ENCODE data around the gene FAM107B. TPM values are rescaled to one million over a fixed set of nuclear protein-coding genes. Genes with fewer than 3 reads are reported as not detected.

Gene FAM107B
- total and polyA plus RNA-seq, 2 of the 8 experiments (the other 6 are each of a cell fraction or from before 2014, with no cell fraction given), result 7.5 to 28.1 TPM

DNA sequence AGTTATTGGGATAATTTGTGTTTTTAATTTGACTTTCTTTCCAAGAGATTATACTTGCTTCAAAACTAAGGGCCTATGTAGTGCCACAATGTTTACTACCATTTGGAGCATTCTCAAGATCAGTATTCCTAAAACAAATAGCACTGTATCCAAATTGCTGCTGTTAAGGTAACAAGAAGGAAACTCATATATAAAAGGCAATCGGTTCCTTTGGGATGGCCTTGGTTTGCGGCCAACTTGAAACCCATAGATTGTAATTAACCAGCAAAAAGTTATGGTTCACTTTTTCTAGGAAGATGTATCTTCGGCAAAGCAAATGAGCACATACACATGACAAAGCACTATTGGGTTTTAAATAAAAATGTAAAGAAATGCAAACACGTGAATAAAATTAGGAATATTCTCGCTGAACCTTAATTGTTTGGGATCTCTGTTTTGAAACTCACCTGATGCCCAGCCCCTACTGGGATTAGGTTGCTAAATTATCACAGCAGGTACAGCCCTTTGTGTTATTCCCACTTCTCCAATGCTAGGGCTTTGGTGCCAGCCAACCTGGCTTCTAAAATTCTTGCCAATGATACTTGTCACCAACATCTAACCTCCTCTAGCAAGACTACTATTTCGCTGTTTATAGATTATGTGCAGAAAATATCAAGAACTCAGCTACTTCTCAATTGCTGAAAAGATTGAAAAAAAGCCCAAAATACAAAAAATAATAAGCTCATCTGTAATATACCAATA is 47.1 kb upstream of the FAM107B start (continued):
- TF ChIP-seq NANOG (IDR thresholded peaks at IDR 0.05; ENCODE audit: insufficient read depth, low read depth, low read length, poor library complexity, severe bottlenecking) (no peak), SAP30 (IDR thresholded peaks at IDR 0.05; ENCODE audit: insufficient read depth, insufficient replicate concordance, low read length) (no peak), SIN3A (conservative IDR thresholded peaks at IDR 0.05 in 1 of 2, IDR thresholded peaks at IDR 0.05 in 1 of 2; ENCODE audit: low read depth in 1 of 2, low read length in 2 of 2) (no peak), ZNF274 (IDR thresholded peaks at IDR 0.05; ENCODE audit: borderline replicate concordance, extremely low read depth, low read length) (no peak), ASH2L (IDR thresholded peaks at IDR 0.05; ENCODE audit: low read length) (no peak), SIRT6 (IDR thresholded peaks at IDR 0.05; ENCODE audit: low read length) (no peak), RNF2 (IDR thresholded peaks at IDR 0.05; ENCODE audit: borderline replicate concordance, low read depth, low read length, missing control alignments, poor library complexity, severe bottlenecking) (no peak)

Data from H1 (cell line).